ENCODE results near the gene FSIP1.

FSIP1 gene

GRCh38 chr15:39746714-39747276 is 35.8 kb downstream of the FSIP1 start:
- no peak for DNase-seq (ENCODE audit: extremely low read depth, low read depth)
- TF ChIP-seq CTCF (IDR thresholded peaks at IDR 0.05; ENCODE audit: low read depth, low read length): no peak

GRCh38 chr15:39746176-39746575 is 36.5 kb downstream of the FSIP1 start:
- TF ChIP-seq CTCF (IDR thresholded peaks at IDR 0.05; ENCODE audit: low read depth, low read length): no peak
- DNase-seq (ENCODE audit: extremely low read depth, low read depth): no peak

GRCh38 chr15:39745415-39745814 is 37.2 kb downstream of the FSIP1 start:
- no peak for DNase-seq (ENCODE audit: extremely low read depth, low read depth)
- TF ChIP-seq CTCF (IDR thresholded peaks at IDR 0.05; ENCODE audit: low read depth, low read length): no peak

GRCh38 chr15:39744334-39745103 is 38.1 kb downstream of the FSIP1 start:
- DNase-seq (ENCODE audit: extremely low read depth, low read depth): no peak

GRCh38 chr15:39743611-39744010 is 39.0 kb downstream of the FSIP1 start:
- DNase-seq (ENCODE audit: extremely low read depth, low read depth): no peak
- TF ChIP-seq CTCF (IDR thresholded peaks at IDR 0.05; ENCODE audit: low read depth, low read length): no peak

More at GRCh38 chr15:39744334-39745103, 38.1 kb downstream of the FSIP1 start:
- TF ChIP-seq CTCF (IDR thresholded peaks at IDR 0.05; ENCODE audit: low read depth, low read length): no peak

- no peak for TF ChIP-seq CTCF (IDR thresholded peaks at IDR 0.05; ENCODE audit: low read depth, low read length)
Measured at GRCh38 chr15:39741258-39741657, 41.4 kb downstream of the FSIP1 start.

GRCh38 chr15:39738998-39739397 is 43.6 kb downstream of the FSIP1 start:
- no peak for DNase-seq (ENCODE audit: extremely low read depth, low read depth)
- no peak for TF ChIP-seq CTCF (IDR thresholded peaks at IDR 0.05; ENCODE audit: low read depth, low read length)

More at GRCh38 chr15:39741258-39741657, 41.4 kb downstream of the FSIP1 start:
- DNase-seq (ENCODE audit: extremely low read depth, low read depth): no peak
